ENCODE results near the gene GOLGA6C.
"Not testable (repeated sequence)": the region's sequence is repeated elsewhere in the genome, so short reads cannot be mapped to it uniquely, and the experiment has no call there.

GOLGA6C gene

DNA sequence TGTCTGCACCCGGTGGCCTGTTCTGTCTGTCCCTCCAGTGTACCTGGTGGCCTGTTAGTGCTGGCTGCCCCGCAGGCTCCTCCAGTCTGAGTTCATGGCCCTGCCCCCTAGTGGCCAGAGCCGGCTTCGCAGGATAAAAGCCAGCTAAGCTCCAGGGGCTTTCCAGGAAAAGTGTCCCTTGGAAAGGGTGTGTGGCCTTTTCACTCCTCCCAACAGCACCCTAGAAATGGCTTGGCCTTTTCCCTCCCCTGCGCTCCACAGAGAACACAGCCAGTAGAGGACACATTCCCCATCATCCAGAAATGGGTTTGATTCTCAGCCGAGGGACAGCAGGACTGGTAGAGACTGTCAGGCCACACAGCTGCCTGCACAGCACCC lies 41.2 kb downstream of the GOLGA6C start:
- H3K27me3 ChIP-seq (ENCODE audit: insufficient read depth, low read depth); H3K4me3 ChIP-seq (IDR thresholded peaks at IDR 0.05; ENCODE audit: insufficient read depth, low read depth, low read length); H3K27ac ChIP-seq; H3K36me3 ChIP-seq (ENCODE audit: insufficient read depth); H3K9ac ChIP-seq; H2AFZ ChIP-seq (ENCODE audit: low read depth); H3K79me2 ChIP-seq (ENCODE audit: insufficient read depth, low read depth); H3K4me1 ChIP-seq (ENCODE audit: low read depth, poor library complexity, severe bottlenecking); H3K4me2 ChIP-seq; H4K20me1 ChIP-seq (ENCODE audit: insufficient read depth): not testable (repeated sequence)
- TF ChIP-seq CTCF (conservative IDR thresholded peaks at IDR 0.05; ENCODE audit: low read depth, low read length), result 0 out of 2 replicates have a peak, but pooled peaks have one; percentile 26

DNA sequence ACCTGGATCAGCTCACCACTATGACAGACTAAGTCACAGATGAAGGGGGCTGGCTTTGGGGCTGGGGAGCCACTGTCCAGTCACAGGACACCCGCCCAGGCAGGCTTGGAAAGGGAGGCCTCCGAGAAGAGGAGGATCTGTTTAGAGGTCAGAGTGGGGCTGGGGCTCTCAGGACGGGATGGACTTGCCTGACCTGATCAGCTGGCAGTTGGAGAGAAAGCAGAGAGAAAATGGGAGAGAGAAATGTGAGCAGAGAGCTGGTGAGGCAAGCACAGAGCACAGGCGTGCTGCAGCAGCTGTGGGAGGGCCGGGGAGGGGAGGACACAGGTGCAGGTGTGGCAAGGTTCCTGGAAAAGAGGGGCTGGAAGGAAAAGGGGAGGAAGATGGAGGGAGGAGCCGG lies 41.9 kb downstream of the GOLGA6C start:
- H3K27me3 ChIP-seq (ENCODE audit: insufficient read depth, low read depth); H3K79me2 ChIP-seq (ENCODE audit: insufficient read depth, low read depth); H2AFZ ChIP-seq (ENCODE audit: low read depth); H4K20me1 ChIP-seq (ENCODE audit: insufficient read depth); H3K36me3 ChIP-seq (ENCODE audit: insufficient read depth); H3K27ac ChIP-seq; H3K4me2 ChIP-seq; H3K4me1 ChIP-seq (ENCODE audit: low read depth, poor library complexity, severe bottlenecking); H3K9ac ChIP-seq; H3K4me3 ChIP-seq (IDR thresholded peaks at IDR 0.05; ENCODE audit: insufficient read depth, low read depth, low read length): not testable (repeated sequence)

DNA sequence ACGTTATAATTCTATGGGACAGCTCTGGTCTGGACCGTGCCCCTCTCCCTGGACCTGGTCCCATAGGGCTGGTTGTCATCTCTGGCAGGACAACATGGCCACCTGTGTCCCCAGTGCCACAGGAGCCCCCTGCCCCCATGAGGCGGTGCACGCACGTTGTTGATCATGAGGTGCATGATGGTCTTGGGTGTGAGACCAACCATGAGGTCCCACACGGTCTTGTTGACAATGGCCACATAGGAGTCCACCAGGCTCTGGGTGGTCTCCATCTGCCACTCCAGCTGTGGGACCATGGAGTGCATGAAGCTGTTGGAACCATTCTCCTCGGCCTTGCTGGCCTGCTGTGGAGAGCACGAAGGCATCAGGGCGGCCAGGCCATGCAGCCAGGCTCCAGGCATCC lies 44.2 kb downstream of the GOLGA6C start:
- H2AFZ ChIP-seq (ENCODE audit: low read depth), result no peak overlapping the region
- TF ChIP-seq CTCF (conservative IDR thresholded peaks at IDR 0.05; ENCODE audit: low read depth, low read length), result no peak
- no peaks in the 10 kb centered on the region for H3K4me1 ChIP-seq (ENCODE audit: low read depth, poor library complexity, severe bottlenecking)
- H3K4me2 ChIP-seq, result no peak overlapping the region
- no peaks in the 10 kb centered on the region for H3K36me3 ChIP-seq (ENCODE audit: insufficient read depth)
- H4K20me1 ChIP-seq (ENCODE audit: insufficient read depth), result no peaks in the 10 kb centered on the region
- H3K9ac ChIP-seq, result no peak overlapping the region
- H3K27me3 ChIP-seq (ENCODE audit: insufficient read depth, low read depth), result no peaks in the 10 kb centered on the region
- no peaks in the 10 kb centered on the region for H3K79me2 ChIP-seq (ENCODE audit: insufficient read depth, low read depth)
- no peak overlapping the region for H3K4me3 ChIP-seq (IDR thresholded peaks at IDR 0.05; ENCODE audit: insufficient read depth, low read depth, low read length)
- H3K27ac ChIP-seq, result no peak overlapping the region

GRCh38 chr15:75302753-75303152 lies 44.6 kb downstream of the GOLGA6C start:
- not testable (repeated sequence) for H3K27ac ChIP-seq; H4K20me1 ChIP-seq (ENCODE audit: insufficient read depth)

GRCh38 chr15:75306188-75306587 lies 48.1 kb downstream of the GOLGA6C start:
- Histone ChIP-seq H3K4me1 (ENCODE audit: low read depth, poor library complexity, severe bottlenecking) (no peaks in the 10 kb centered on the region), H3K4me3 (IDR thresholded peaks at IDR 0.05; ENCODE audit: insufficient read depth, low read depth, low read length) (no peak overlapping the region), H3K27me3 (ENCODE audit: insufficient read depth, low read depth) (no peaks in the 10 kb centered on the region)

More at GRCh38 chr15:75302753-75303152, 44.6 kb downstream of the GOLGA6C start:
- not testable (repeated sequence) for H2AFZ ChIP-seq (ENCODE audit: low read depth); H3K27me3 ChIP-seq (ENCODE audit: insufficient read depth, low read depth); H3K36me3 ChIP-seq (ENCODE audit: insufficient read depth); H3K4me1 ChIP-seq (ENCODE audit: low read depth, poor library complexity, severe bottlenecking); H3K79me2 ChIP-seq (ENCODE audit: insufficient read depth, low read depth); H3K9ac ChIP-seq; H3K4me2 ChIP-seq; H3K4me3 ChIP-seq (IDR thresholded peaks at IDR 0.05; ENCODE audit: insufficient read depth, low read depth, low read length)

More at GRCh38 chr15:75306188-75306587, 48.1 kb downstream of the GOLGA6C start:
- H3K36me3 ChIP-seq (ENCODE audit: insufficient read depth), result no peaks in the 10 kb centered on the region
- no peaks in the 10 kb centered on the region for H4K20me1 ChIP-seq (ENCODE audit: insufficient read depth)
- H3K9ac ChIP-seq, result no peak overlapping the region
- no peaks in the 10 kb centered on the region for H3K79me2 ChIP-seq (ENCODE audit: insufficient read depth, low read depth)
- H3K27ac ChIP-seq, result no peak overlapping the region
- no peak overlapping the region for H3K4me2 ChIP-seq
- no peak for TF ChIP-seq CTCF (conservative IDR thresholded peaks at IDR 0.05; ENCODE audit: low read depth, low read length)
- no peak overlapping the region for H2AFZ ChIP-seq (ENCODE audit: low read depth)
